B cell (primary cell): Measurements from ENCODE around the gene BARHL1.

ENCODE experiments used
- CTCF ChIP-seq: fragments of 200-600 bp; IDR thresholded peaks from one replicate; pipeline ENCODE4 v1.8.0; 2022; ENCODE audit warnings: antibody characterized with exemption, mild to moderate bottlenecking
- EZH2 ChIP-seq: IDR thresholded peaks from 2 replicates; pipeline ENCODE4 v1.6.1; 2012; ENCODE audit warnings: borderline replicate concordance, low read depth, mild to moderate bottlenecking, moderate library complexity, low read length; ENCODE audit not compliant: insufficient read depth, poor library complexity, severe bottlenecking

- TF ChIP-seq CTCF (no peak), EZH2 (no peak)
These were observed 3.8 kb downstream of the BARHL1 start for GRCh38 chr9:132585954-132586829.
